Measurements from ENCODE around the gene HTR3A. TPM values are rescaled to one million over a fixed set of nuclear protein-coding genes. Genes with fewer than 3 reads are reported as not detected.

Gene HTR3A
- total and polyA plus RNA-seq, 2 of the 13 experiments (the other 11 are each of a cell fraction or from before 2014, with no cell fraction given), result not detected

GRCh38 chr11:113986351-113987140 lies 11.6 kb downstream of the HTR3A start:
- Histone ChIP-seq H2AFZ (ENCODE audit: low read length) (no peak overlapping the region), H3K27me3 (ENCODE audit: control insufficient read depth in 1 of 2, insufficient read depth in 2 of 2, low read length in 2 of 2) (peaks cover 9 to 28% of the 10 kb centered on the region in 2 experiments; a peak in 4 of 5 replicates), H3K9ac (ENCODE audit: insufficient read depth, low read depth, low read length) (no peak overlapping the region), H4K20me1 (ENCODE audit: insufficient read depth, low read length) (no peaks in the 10 kb centered on the region), H3K4me1 (ENCODE audit: insufficient read depth, low read length) (no peaks in the 10 kb centered on the region), H3K4me2 (ENCODE audit: low read depth, low read length) (no peak overlapping the region), H3K9me3 (ENCODE audit: low read length) (no peaks in the 10 kb centered on the region), H3K79me2 (ENCODE audit: insufficient read depth, low read length) (no peaks in the 10 kb centered on the region), H3K36me3 (replicated peaks in 1 of 2; ENCODE audit: control insufficient read depth in 1 of 2, insufficient read depth in 2 of 2, low read length in 2 of 2) (no peaks in the 10 kb centered on the region), H3K27ac (ENCODE audit: extremely low read length, insufficient read depth, low read length) (no peak overlapping the region), H3K4me3 (replicated peaks in 1 of 3; ENCODE audit: insufficient read depth in 1 of 3, low read depth in 2 of 3, low read length in 3 of 3) (no peak overlapping the region)
- no peak for TF ChIP-seq ZNF496 (CRISPR knock-in tag; IDR thresholded peaks at IDR 0.05; ENCODE audit: insufficient replicate concordance)
- TF ChIP-seq ZNF205 (CRISPR knock-in tag; IDR thresholded peaks at IDR 0.05), result no peak
- TF ChIP-seq U2AF1 (optimal IDR thresholded peaks at IDR 0.05; ENCODE audit: low read depth, low read length), result no peak
- TF ChIP-seq NFKB2 (CRISPR knock-in tag; IDR thresholded peaks at IDR 0.05; ENCODE audit: borderline replicate concordance), result no peak
- TF ChIP-seq U2AF2 (IDR thresholded peaks at IDR 0.05; ENCODE audit: low read depth, low read length), result no peak
- TF ChIP-seq, protein P1, sequence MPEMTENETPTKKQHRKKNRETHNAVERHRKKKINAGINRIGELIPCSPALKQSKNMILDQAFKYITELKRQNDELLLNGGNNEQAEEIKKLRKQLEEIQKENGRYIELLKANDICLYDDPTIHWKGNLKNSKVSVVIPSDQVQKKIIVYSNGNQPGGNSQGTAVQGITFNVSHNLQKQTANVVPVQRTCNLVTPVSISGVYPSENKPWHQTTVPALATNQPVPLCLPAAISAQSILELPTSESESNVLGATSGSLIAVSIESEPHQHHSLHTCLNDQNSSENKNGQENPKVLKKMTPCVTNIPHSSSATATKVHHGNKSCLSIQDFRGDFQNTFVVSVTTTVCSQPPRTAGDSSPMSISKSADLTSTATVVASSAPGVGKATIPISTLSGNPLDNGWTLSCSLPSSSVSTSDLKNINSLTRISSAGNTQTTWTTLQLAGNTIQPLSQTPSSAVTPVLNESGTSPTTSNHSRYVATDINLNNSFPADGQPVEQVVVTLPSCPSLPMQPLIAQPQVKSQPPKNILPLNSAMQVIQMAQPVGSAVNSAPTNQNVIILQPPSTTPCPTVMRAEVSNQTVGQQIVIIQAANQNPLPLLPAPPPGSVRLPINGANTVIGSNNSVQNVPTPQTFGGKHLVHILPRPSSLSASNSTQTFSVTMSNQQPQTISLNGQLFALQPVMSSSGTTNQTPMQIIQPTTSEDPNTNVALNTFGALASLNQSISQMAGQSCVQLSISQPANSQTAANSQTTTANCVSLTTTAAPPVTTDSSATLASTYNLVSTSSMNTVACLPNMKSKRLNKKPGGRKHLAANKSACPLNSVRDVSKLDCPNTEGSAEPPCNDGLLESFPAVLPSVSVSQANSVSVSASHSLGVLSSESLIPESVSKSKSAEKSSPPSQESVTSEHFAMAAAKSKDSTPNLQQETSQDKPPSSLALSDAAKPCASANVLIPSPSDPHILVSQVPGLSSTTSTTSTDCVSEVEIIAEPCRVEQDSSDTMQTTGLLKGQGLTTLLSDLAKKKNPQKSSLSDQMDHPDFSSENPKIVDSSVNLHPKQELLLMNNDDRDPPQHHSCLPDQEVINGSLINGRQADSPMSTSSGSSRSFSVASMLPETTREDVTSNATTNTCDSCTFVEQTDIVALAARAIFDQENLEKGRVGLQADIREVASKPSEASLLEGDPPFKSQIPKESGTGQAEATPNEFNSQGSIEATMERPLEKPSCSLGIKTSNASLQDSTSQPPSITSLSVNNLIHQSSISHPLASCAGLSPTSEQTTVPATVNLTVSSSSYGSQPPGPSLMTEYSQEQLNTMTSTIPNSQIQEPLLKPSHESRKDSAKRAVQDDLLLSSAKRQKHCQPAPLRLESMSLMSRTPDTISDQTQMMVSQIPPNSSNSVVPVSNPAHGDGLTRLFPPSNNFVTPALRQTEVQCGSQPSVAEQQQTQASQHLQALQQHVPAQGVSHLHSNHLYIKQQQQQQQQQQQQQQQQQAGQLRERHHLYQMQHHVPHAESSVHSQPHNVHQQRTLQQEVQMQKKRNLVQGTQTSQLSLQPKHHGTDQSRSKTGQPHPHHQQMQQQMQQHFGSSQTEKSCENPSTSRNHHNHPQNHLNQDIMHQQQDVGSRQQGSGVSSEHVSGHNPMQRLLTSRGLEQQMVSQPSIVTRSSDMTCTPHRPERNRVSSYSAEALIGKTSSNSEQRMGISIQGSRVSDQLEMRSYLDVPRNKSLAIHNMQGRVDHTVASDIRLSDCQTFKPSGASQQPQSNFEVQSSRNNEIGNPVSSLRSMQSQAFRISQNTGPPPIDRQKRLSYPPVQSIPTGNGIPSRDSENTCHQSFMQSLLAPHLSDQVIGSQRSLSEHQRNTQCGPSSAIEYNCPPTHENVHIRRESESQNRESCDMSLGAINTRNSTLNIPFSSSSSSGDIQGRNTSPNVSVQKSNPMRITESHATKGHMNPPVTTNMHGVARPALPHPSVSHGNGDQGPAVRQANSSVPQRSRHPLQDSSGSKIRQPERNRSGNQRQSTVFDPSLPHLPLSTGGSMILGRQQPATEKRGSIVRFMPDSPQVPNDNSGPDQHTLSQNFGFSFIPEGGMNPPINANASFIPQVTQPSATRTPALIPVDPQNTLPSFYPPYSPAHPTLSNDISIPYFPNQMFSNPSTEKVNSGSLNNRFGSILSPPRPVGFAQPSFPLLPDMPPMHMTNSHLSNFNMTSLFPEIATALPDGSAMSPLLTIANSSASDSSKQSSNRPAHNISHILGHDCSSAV (CRISPR knock-in tag; IDR thresholded peaks at IDR 0.05; ENCODE audit: borderline replicate concordance), result no peak
- ATAC-seq (no peak), DNase-seq (ENCODE audit: low spot score) (no peak), FAIRE-seq (no peak)
- 39% methylated on average over 8 of the region's 18 CpGs for WGBS (ENCODE audit: low lambda C conversion rate)
- no TSS peak for BruUV-seq (replicated peaks)
- POLR2A ChIA-PET, result no interaction called here
- intact Hi-C loops (cut with micrococcal nuclease; ENCODE audit: unreplicated experiment) (no loop called here), in situ Hi-C loops (cut with HindIII; ENCODE audit: extremely low pct_ligation_motif_present, low pct_unique_long_range_greater_than_20kb) (no loop called here)
- CTCF ChIA-PET (ENCODE audit: low intra/inter-chr PET ratio, low total read pairs), result no interaction called here

All from HepG2 (cell line).